ENCODE data around the gene PODN.

The PODN gene

GRCh38 chr1:53133261-53134041 is 71.4 kb downstream of the PODN start:
- no peak for DNase-seq

- no peak for DNase-seq
Observed at GRCh38 chr1:53134042-53134485, 72.1 kb downstream of the PODN start.
